Measurements from ENCODE around the gene PDXK.

GRCh38 chr21:43802713-43803313 is 83.9 kb downstream of the PDXK start:
- TF ChIP-seq, protein P1, sequence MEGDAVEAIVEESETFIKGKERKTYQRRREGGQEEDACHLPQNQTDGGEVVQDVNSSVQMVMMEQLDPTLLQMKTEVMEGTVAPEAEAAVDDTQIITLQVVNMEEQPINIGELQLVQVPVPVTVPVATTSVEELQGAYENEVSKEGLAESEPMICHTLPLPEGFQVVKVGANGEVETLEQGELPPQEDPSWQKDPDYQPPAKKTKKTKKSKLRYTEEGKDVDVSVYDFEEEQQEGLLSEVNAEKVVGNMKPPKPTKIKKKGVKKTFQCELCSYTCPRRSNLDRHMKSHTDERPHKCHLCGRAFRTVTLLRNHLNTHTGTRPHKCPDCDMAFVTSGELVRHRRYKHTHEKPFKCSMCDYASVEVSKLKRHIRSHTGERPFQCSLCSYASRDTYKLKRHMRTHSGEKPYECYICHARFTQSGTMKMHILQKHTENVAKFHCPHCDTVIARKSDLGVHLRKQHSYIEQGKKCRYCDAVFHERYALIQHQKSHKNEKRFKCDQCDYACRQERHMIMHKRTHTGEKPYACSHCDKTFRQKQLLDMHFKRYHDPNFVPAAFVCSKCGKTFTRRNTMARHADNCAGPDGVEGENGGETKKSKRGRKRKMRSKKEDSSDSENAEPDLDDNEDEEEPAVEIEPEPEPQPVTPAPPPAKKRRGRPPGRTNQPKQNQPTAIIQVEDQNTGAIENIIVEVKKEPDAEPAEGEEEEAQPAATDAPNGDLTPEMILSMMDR (IDR thresholded peaks at IDR 0.05; ENCODE audit: insufficient read depth, low read length, poor library complexity, severe bottlenecking) = no peak
- TF ChIP-seq EZH2phosphoT487 (conservative IDR thresholded peaks at IDR 0.05; ENCODE audit: low read length) = no peak
